Hepatocyte (in vitro differentiated cells): Measurements from ENCODE around the gene TSPEAR.

Experiments used
- EZH2 ChIP-seq: fragments of 200-600 bp; sonication (generic); IDR thresholded peaks from 2 replicates; pipeline ENCODE4 v1.6.1; 2016; ENCODE audit warnings: antibody characterized with exemption, mild to moderate bottlenecking, borderline replicate concordance
- TF ChIP-seq, protein P1 (sequence below): fragments of 200-600 bp; sonication (generic); IDR thresholded peaks from 2 replicates; pipeline ENCODE4 v1.5.1; 2016; ENCODE audit warnings: antibody characterized with exemption, mild to moderate bottlenecking; ENCODE audit not compliant: poor library complexity

DNA sequence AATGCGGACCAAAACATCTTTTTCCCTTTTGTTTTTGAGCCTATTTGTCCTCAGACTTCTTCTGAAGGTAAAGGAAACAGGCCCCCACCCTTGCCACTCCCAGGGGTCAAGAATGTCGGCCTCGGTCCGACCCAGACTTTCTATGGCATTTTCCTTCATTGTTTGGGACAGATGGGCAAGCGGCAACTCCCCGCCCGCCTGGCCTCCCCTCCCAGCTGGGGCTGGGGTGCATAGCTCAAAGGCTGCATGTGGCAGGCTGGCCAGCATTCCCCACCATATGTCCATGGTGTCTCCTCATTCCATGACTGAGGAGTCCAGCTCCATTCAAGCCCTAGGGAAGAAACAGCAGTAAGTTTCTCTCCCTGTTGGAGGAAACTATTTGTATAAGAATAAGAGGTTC lies 29.4 kb upstream of the TSPEAR start:
- TF ChIP-seq, protein P1, sequence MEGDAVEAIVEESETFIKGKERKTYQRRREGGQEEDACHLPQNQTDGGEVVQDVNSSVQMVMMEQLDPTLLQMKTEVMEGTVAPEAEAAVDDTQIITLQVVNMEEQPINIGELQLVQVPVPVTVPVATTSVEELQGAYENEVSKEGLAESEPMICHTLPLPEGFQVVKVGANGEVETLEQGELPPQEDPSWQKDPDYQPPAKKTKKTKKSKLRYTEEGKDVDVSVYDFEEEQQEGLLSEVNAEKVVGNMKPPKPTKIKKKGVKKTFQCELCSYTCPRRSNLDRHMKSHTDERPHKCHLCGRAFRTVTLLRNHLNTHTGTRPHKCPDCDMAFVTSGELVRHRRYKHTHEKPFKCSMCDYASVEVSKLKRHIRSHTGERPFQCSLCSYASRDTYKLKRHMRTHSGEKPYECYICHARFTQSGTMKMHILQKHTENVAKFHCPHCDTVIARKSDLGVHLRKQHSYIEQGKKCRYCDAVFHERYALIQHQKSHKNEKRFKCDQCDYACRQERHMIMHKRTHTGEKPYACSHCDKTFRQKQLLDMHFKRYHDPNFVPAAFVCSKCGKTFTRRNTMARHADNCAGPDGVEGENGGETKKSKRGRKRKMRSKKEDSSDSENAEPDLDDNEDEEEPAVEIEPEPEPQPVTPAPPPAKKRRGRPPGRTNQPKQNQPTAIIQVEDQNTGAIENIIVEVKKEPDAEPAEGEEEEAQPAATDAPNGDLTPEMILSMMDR, result no peak
- TF ChIP-seq EZH2, result no peak
